Measurements from ENCODE around the gene ZSWIM5. TPM values are rescaled to one million over a fixed set of nuclear protein-coding genes. Genes with fewer than 3 reads are reported as not detected.

Gene ZSWIM5
- total RNA-seq, 1 donor from 2014 or later, result 2.7 TPM

- H3K9me3 ChIP-seq, result no peaks in the 10 kb centered on the region
- H3K4me1 ChIP-seq, result no peaks in the 10 kb centered on the region
- no peak overlapping the region for H3K4me3 ChIP-seq
- intact Hi-C loops (cut with DNase I), result no loop called here
- H3K27ac ChIP-seq, result no peak overlapping the region
- no peak for DNase-seq (ENCODE audit: extremely low spot score in 2 of 2)
- H3K36me3 ChIP-seq, result peaks cover 0 to 8% of the 10 kb centered on the region in 2 donors
- TF ChIP-seq POLR2AphosphoS5 (IDR thresholded peaks at IDR 0.05; ENCODE audit: insufficient read depth in 1 of 2, low read depth in 1 of 2), result no peak
- no peak for TF ChIP-seq CTCF (IDR thresholded peaks at IDR 0.05)
- TF ChIP-seq POLR2A (IDR thresholded peaks at IDR 0.05), result no peak
- H3K27me3 ChIP-seq, result no peaks in the 10 kb centered on the region
Measured at GRCh38 chr1:45043094-45043493, 163.3 kb downstream of the ZSWIM5 start.

GRCh38 chr1:45040297-45040696, 166.1 kb downstream of the ZSWIM5 start:
- H3K36me3 ChIP-seq, result peaks cover 0 to 8% of the 10 kb centered on the region in 2 donors
- TF ChIP-seq CTCF (IDR thresholded peaks at IDR 0.05) (no peak), POLR2AphosphoS5 (IDR thresholded peaks at IDR 0.05; ENCODE audit: insufficient read depth in 1 of 2, low read depth in 1 of 2) (no peak), POLR2A (IDR thresholded peaks at IDR 0.05) (no peak)
- H3K4me1 ChIP-seq, result no peaks in the 10 kb centered on the region
- intact Hi-C loops (cut with DNase I), result no loop called here
- H3K4me3 ChIP-seq, result no peak overlapping the region
- no peak for DNase-seq (ENCODE audit: extremely low spot score in 2 of 2)
- H3K27ac ChIP-seq, result no peak overlapping the region
- H3K27me3 ChIP-seq, result no peaks in the 10 kb centered on the region
- H3K9me3 ChIP-seq, result no peaks in the 10 kb centered on the region

- Histone ChIP-seq H3K27me3 (no peaks in the 10 kb centered on the region), H3K4me1 (no peaks in the 10 kb centered on the region), H3K4me3 (no peak overlapping the region), H3K9me3 (no peaks in the 10 kb centered on the region), H3K27ac (no peak overlapping the region), H3K36me3 (peaks cover 0 to 8% of the 10 kb centered on the region in 2 donors)
- no peak for DNase-seq (ENCODE audit: extremely low spot score in 2 of 2)
- intact Hi-C loops (cut with DNase I), result no loop called here
- TF ChIP-seq POLR2A (IDR thresholded peaks at IDR 0.05), result no peak
- no peak for TF ChIP-seq CTCF (IDR thresholded peaks at IDR 0.05)
- no peak for TF ChIP-seq POLR2AphosphoS5 (IDR thresholded peaks at IDR 0.05; ENCODE audit: insufficient read depth in 1 of 2, low read depth in 1 of 2)
Measured at GRCh38 chr1:45038661-45039364, 167.6 kb downstream of the ZSWIM5 start.

- H3K4me1 ChIP-seq, result no peaks in the 10 kb centered on the region
- TF ChIP-seq CTCF (IDR thresholded peaks at IDR 0.05) (no peak), POLR2A (IDR thresholded peaks at IDR 0.05) (no peak), POLR2AphosphoS5 (IDR thresholded peaks at IDR 0.05; ENCODE audit: insufficient read depth in 1 of 2, low read depth in 1 of 2) (no peak)
- H3K36me3 ChIP-seq, result peaks cover 0 to 8% of the 10 kb centered on the region in 2 donors
Measured at GRCh38 chr1:45038240-45038639, 168.2 kb downstream of the ZSWIM5 start.

GRCh38 chr1:45037456-45037855, 168.9 kb downstream of the ZSWIM5 start:
- Histone ChIP-seq H3K4me3 (no peak overlapping the region), H3K4me1 (no peaks in the 10 kb centered on the region), H3K9me3 (no peaks in the 10 kb centered on the region), H3K27ac (no peak overlapping the region), H3K27me3 (no peaks in the 10 kb centered on the region), H3K36me3 (peaks cover 0 to under 1% of the 10 kb centered on the region in 2 donors)
- no peak for TF ChIP-seq POLR2A (IDR thresholded peaks at IDR 0.05)
- no peak for TF ChIP-seq CTCF (IDR thresholded peaks at IDR 0.05)
- TF ChIP-seq POLR2AphosphoS5 (IDR thresholded peaks at IDR 0.05; ENCODE audit: insufficient read depth in 1 of 2, low read depth in 1 of 2), result no peak
- no peak for DNase-seq (ENCODE audit: extremely low spot score in 2 of 2)
- intact Hi-C loops (cut with DNase I), result no loop called here

More at GRCh38 chr1:45038240-45038639, 168.2 kb downstream of the ZSWIM5 start:
- DNase-seq (ENCODE audit: extremely low spot score in 2 of 2), result no peak
- Histone ChIP-seq H3K9me3 (no peaks in the 10 kb centered on the region), H3K27me3 (no peaks in the 10 kb centered on the region), H3K27ac (no peak overlapping the region), H3K4me3 (no peak overlapping the region)
- intact Hi-C loops (cut with DNase I), result no loop called here
